Activated T-cell treated with anti-CD3 and anti-CD28 coated beads for 24 hours (primary cell): ENCODE measurements around the gene NID2.
A peak's percentile ranks its signal among the peaks of the same experiment; 100 is the strongest.

Source experiments
- DNase-seq: peaks from one replicate; pipeline ENCODE4 v3.0.0-alpha.2; 2020; ENCODE audit warnings: low read depth

Gene NID2

DNA sequence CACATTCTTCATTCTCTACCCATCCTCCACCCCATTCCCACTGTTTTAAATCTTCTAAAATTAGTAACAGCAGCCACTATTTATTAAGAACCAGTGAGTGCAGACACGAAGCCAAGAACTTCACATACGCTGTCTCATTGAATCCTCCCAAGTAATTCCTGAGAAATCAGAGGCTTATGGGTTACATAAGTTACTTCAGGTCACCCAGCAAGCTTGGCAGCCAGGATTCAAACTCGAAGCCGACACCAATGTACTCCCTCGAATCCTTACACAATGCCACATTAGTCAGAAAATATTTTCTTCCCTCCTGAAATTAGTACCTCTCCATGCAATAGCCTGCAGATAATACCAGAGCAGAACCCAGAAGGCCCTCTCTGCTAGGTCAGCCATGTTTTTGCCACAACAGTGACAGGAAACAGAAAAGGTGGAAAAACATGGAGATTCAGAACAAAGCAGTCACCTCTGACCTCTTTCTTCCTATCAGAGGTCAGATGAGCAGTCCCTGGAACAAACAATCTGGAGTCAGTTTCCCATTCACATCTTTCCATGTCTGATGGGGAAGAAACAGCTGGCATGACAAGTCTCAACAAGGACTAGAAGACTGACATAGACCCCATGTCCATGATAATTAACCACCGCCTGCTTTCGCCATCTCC lies 16.4 kb downstream of the NID2 start:
- DNase-seq, result no peak

DNA sequence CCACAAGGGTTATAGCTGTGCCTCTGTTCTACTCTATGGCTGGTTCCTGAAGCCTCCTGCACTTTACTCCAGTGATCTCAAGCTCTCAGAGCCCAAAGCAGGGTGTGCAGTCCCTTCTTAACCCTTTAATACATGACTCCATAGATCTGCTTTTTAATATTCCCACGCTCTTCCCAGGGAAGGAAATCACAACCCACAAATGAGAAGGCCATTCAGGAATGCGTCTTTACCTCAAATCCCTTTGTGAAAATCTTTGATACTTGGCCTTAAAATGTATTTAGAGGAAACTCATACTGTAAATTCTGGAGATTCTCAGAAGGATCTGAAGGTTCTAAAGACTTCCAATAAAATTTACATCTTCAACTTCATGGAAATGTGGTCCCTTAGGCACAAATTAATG lies 17.0 kb downstream of the NID2 start:
- no peak for DNase-seq

DNA sequence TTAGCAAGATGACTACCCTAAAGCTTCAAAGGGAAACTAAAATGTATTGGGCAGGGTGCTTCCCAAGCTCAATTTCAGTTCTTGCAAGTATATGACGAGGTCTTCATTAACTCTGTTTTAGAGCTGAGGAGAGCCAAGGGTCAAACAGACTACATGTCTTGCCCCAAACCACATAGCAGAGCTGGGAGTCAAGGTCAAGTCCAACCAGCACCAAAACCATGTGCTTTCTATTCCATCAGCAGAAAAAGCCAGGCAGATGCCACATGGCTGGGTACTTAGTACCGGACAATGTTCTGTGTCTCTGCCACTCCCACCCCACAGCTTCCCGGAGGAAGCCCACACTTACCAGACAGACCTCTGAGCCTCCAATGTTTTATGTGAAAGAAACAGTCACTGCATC lies 17.6 kb downstream of the NID2 start:
- no peak for DNase-seq

DNA sequence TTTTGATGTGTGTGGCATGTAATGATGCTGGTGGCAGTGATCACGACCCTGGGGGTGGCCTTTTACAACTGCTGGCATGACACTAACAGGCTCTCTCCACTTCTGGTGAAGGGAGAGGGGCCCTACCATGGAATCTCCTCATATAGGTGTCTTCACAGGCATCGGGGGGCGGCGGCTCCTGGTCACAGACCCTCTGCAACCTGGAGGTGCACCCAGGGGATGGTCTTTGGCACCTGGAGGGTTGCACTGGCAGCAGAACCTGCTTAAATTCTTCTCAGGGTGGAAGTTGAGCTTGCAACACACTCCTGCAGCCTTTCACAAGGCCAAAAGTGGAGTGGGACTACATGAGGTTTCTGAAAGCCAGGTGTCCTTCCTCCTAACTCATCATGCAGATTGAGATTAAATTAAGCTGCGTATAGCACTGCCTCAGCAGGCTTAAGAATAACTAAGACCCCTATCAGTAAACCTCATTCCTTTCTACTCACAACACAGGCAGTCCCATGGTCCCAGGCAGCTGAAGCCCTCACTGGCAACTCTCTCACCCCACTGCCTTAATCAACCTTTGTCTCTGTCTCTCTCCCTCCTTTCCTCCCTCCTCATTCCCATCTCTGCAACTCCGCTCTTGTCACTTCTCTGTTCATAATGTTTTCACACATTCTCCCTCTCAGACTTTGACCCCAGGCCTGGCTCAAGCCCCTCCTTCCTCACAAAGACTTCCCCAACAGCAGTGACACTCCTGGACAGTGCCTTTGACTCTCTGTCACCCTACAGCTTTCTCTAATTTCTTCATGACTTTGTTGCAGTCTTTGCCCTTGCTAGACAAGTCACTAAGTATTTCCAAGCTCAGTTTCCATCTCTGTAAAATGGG lies 18.9 kb downstream of the NID2 start:
- no peak for DNase-seq

DNA sequence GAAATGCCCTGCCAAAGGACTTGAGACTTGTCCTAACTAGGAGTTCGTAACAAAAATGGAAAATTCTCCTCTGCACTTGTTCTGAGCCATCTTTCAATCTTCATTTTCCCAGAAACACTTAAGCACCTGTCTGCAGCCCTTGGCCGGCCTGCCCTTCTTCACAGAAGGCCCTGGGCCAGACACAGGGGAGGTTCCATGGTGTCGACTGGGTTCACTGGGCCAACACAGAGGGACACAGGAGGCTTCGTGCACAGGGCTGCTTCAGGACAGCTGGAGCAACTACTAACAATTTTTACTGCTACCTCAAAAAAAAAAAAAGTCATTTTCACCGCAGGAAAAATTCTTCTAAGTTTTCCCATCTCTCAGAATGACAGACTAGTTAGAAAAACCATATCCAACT lies 19.6 kb downstream of the NID2 start:
- DNase-seq, result no peak

DNA sequence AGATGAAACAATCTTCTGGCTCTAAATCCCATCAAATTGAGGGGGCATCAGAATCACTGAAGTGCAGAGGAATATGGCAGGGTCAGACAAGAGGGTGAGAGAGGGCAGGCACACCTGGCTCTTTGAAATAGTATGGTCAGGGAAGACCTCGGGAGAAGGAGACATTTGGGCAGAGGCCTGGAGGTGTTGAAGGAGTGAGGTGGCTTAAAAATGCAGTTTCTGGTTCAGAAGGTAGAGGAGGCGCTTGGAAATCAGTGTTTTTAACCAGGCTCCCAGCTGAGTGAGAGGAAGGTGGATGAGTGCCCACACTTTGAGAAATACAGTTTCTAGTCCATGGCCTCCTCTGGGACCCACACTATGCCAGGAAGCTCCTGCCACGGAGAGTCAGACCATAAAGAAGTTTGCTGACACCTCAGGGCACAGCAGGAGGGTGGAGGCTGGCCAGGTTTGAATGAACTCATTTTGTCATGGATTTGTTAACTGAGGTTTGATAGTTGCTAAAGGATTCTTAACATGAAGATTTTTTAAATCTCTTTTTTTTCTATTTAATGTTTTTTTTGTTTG lies 20.1 kb downstream of the NID2 start:
- no peak for DNase-seq

DNA sequence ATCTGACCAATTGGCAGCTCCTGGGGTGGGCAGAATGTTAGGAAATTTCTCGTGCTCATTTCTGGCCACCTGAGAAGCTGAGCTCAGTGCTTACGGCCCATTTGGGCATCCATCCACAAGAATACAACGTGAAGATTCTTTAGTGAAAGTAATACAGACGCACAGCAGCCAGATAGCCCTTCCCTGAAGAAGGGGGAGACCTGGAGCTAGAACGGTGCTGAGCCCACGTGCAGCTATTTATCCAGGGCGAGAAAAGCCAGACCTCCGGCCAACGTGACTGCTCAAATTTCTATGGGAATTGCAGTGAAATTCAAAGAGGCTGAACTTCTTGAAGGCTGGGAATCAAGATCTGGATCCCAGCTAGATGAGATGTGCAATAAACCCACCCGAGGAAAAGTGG lies 20.7 kb downstream of the NID2 start:
- DNase-seq, result no peak

DNA sequence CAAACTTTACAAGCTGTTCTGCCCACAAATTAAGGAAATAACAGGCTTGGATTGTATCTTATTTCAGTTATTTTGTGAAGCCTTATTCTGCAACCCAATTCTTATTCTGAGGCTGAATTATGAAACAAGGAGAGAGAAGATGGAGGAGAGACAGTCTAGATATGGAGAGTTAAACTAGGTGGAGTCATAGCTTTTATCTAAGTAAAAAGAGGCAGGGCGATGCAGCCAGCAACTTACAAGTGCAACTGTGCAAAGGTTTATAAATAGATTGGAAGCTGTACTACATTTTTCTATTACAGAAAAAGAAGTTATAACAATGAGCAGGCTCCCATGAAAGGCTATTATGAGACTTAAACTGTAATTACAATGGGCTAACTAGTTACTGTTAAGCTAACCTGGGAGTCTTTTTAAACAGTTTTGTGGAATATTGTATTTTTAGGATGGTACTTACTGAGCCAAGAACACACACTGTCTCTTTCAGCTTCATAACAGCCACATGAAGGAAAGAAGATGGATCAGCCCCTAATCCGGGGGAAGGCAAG lies 22.4 kb downstream of the NID2 start:
- DNase-seq, result no peak

DNA sequence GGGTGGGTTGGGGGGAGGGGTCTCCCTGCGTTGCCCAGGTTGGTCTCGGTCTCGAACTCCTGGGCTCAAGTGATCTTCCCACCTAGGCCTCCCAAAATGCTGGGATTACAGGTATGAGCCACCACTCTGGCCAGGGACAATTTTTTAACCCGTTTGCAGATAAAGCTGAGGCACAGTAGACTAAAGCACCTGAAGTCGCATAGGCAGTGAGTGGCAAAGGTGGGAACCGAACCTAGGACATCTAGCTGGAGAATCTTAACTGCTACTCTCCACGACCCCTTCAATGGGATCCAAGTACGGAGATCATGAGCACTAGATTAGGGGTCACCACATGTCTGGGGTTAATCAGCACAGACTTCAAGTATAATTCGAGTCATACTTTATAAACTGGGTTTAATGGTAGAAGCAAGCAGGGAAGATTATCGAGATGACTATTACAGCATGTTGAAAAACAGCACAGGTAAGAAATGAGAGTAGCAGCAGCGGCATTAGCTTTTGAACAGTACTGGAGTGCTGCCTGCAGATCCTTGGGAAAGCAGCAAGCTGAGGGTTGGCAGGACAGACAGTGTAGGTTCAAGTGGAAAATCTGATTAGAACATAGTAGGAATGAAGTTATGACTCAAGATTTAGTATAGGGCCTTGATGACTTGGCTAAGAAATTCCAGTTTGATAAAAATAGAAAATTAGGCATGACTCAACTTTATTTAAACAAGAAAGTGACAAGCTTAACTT lies 23.9 kb downstream of the NID2 start:
- no peak for DNase-seq

DNA sequence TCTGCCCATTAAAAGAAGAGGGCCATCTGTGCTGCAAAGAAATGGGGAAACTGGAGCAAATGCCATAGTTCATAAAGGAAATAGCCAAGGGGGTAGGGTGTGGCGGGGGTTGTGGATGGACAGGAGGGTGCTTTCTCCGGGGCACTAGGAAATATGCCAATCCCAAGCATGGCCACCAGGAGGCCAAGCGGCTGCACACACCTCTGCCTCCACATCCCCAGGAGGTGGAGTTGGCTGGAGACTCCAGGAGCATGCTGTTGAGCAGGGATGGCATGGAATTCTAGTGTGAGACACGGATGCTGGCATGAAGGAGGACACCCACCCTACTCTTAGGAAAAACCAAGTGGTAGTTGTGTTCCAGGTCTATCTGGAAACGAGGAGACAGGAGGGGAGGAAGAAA lies 25.2 kb downstream of the NID2 start:
- peak; percentile 20 for DNase-seq

DNA sequence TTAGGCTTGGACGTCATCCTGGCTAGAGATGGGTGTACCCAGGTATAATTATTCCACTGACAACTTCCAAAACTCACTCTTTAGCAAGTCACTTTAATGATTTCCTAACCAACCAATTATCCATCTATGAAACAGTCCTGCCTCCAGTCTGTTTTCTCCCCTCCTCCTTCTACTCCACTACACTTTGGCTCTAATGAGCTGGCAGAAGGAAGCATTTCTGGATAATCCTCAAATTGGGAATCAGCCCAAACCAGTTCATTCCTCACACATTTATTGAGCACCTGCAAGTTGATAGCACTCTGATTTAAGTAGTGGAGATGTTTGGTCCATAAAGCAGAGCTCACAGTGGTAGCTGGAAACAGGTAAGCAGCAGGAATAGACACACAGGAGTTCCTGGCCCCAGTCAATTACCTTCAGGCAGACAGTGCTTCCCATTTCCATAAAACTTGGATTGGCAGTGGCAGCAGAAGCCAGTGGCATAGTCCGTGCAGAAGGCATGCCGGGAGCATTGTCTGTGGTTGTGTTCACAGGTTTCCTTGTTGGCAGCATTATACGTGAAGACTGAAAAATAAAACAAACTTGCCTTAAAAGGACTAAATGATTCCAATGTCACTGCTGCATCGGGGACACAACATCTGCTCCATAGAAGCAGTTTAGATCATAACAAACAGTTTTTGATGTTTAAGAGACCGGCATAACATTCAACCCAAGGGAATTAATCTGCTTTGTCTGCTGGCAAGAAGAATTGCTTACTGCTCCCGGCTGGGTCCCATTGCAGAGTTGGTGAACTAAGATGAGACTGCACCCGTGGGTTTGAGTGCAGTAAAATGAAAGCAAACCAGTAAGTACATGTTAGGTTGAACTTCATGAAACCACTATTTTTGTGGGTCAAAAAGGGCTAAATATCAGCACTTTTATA lies 26.2 kb downstream of the NID2 start:
- DNase-seq, result no peak

DNA sequence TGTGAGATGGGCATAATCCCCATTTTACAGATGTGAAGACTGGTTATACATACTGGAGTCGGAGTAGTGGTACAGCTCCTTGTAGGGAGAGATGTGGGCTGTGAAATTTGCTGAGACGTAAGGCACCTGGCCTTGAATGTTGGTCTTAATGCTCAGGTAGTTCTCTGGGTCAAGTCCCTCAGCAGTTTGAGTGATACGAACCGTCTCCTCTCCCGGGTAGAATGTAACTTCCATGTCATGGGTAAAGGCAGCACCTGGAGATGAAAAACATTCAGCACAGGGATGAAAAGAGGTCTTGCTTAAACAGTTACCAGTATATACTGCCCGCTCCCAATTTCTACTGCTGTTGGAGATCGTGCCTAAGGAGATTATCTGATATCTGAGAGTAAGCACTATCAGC lies 28.3 kb downstream of the NID2 start:
- DNase-seq, result no peak

DNA sequence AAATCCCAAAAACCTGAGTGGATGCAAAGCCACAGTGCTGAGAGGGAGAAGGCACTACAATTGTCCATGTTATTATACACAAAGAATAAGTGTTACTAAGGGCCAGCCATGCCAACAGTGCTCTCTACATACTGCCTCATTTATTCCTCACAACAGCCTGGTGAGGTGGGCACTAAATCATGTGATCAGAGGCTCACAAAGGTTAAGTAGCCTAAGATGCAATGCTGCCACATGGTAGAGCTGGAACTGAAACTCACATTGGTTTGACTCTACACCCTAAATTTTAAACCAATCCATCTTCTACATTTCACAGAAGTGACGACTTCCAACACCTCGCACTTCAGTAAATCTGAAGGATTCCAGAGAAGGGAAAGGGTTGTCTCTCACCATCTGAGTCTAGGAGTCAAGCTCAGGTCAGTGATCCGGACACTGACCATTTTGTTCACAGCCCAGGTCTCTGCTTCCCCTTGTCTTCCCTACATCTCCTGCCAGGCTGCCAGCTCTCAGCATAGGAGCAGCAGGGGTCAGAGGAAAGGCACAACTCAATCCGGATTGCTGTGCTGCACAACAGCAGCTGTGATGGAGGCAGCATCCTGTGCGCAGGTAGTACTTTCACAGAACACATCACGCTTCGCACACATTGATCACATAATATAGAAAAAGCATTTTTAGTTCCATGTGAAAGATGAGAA lies 29.6 kb downstream of the NID2 start:
- DNase-seq, result no peak

DNA sequence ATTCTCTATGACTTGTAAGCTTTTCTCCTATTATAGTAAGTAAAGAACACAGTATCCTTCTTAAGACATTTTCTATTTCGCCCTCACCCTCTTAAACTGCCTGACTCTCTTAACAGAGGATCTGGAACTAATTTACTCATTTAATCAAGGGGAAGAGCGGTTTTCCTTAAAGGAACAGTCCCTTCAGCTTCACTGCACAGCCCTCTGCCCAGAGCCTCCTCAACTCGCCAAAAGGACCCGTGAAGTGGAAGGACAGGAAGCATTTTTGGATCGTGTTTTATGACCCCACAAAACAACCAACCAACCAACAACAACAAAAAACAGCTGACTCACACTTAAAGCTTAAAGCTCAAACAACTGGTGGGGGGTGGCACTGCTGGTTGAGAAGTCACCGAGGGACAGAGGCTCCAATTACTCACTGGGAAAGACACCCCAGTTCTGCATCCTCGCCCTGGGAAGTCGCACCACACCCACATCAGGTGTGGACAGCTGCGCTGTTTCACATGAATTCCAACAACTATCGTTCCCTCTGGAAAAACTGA lies 35.7 kb downstream of the NID2 start:
- no peak for DNase-seq

DNA sequence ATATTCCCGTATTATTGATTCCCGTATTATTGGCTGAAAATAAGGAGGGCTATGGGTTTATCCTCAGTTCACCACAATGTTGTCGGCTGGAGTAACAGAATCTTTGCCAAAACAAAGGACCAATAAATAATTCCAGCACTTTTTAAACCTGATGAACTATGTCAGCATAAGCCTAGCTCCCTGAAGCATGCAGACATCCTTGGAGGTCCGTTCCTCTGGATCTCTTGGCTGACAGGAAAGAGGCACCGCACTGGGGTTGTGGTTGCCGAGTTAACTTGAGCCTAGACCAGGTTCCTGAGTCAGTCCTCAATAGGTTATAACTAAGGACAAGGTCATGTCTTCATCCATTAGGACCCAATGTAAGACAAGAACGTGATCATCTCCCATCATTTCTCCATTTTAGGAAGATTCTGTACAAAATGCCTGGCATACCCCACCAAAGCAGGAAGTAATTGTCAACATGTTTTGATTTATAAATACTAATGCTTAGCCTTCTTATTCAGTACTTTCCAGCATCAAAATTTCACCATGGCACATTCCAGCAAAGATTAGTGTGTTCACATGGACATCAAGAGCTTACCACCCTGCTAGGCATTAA lies 36.6 kb downstream of the NID2 start:
- no peak for DNase-seq

DNA sequence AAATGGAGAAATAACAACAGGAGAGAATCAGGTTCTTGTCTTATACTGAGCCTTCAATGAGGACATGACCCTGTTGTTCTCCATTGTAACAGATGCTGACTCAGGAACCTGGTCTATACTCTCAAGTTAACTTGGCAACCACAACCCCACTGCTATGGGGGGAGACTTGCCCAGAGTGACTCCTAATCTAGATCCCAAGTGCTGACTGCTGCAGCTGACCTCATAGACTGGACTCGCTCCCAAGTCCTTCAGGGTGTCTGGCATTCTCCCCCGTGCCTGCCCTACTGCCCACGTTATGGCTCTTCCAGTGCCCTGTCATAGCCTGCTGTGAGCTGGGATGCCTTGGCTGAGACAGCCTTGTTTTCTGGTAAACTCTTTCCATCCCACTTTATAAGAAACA lies 37.1 kb downstream of the NID2 start:
- no peak for DNase-seq

DNA sequence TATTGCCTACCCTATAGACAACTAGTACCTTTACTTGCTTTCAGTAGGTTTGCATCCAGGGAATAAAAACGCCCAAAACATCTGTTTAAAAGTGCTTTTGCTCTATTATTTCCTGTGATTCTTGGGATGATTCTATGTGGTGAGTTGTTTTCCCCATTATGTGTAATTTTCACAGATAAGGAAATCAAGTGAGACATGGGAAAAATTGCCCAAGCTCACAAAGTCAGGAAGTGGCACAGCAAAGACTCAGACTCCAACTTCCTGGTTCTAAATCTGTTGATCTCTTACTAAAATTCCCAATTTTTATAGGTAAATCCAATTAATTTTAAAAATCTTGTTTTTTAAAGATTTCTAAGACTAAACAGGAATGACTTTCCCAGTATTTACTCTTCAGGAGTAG lies 39.0 kb downstream of the NID2 start:
- no peak for DNase-seq

DNA sequence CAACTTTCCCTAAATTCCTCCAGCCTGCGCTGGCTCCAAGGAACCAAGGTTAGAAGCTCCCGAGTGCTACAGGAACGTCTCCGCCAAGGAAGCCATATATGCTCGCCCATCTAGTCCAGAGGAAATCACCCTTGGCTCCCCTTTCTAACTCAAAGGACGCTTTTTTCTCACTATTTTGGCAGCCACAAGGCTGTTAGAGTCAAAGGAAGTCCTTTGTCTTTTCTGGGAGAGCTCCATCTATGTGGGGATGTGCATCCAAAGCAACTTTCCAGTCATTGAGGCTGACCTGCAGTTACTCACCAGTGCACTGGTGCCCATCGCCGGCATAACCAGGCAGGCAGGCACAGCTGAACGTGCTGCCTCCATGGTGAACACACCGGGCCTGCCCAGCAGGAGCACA lies 42.0 kb downstream of the NID2 start:
- no peak for DNase-seq

DNA sequence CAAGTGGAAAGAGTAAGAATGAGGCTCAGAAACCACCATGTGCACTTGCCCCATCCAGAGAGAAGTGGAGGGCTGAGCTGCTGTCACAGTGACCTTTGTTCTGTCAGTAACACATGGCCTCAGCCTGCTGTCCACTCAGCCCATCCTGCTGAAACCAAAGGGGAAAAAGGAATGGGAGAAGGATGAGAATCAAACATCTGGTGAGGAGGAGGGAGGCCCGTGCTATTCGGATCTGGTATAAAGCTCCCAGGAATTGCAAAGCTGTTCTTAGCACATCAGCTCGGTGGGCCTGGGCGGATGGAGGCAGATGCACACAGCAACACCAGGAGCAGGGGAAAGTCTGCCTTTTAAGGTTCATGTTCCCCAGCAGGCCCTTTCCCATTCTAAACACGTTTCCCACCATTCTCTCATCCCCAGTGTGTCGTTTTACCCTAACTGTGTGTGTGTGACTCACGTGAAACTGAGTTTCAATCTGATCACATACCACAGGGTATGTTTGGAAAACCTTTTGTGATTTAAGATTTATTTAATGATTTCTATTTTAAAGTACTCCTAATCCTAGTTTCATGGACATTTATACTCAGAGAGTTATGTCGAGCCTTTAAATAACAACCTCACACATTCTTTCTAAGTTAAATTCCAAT lies 42.7 kb downstream of the NID2 start:
- DNase-seq, result no peak

DNA sequence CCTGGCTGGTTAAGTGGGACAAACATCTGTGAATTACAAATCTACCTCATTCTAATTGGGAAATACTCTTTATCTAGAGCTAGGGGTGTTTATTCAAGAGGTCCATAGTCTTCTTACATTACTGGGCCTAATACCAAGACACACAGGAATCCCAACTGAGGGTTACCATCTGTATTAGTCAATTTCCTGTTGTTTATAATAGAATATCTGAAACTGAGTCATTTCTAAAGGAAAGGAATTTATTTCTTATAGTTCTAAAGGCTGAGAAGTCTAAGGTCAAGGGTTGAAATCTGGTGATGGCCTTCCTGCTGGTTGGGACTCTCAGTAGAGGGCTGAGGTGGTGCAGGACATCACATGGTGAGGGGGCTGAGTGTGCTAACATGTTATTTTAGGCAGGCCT lies 43.5 kb downstream of the NID2 start:
- DNase-seq, result no peak
